HCT116 (cell line): Measurements from ENCODE around the gene RHBDF1. TPM values are rescaled to one million over a fixed set of nuclear protein-coding genes. Genes with fewer than 3 reads are reported as not detected.

Experiments
- ATAC-seq: fragments of 200-7000 bp; cut with Tn5 transposase; 2 replicates; pipeline ENCODE4 v1.9.1; 2020; ENCODE audit warnings: mild to moderate bottlenecking, moderate library complexity
- BruUV-seq: library from RNA; stranded (reverse); fragments of 400-500 nt; replicated peaks from 2 replicates; lab custom pipeline; 2021; lab: Mats Ljungman, UMichigan
- CTCF ChIA-PET: fragments of 300-600 bp; sonication (Branson Sonifier 250); formaldehyde crosslinking; loops from one replicate; lab custom pipeline; 2021; ENCODE audit warnings: antibody characterized with exemption; lab: Charles Lee
- POLR2A ChIA-PET: fragments of 300-600, 350-600 bp; sonication (Branson Sonifier 250); formaldehyde crosslinking; loops from one replicate; lab custom pipeline; 2021; ENCODE audit warnings: antibody characterized with exemption; lab: Charles Lee
- RAD21 ChIA-PET, 2 experiments: fragments of 300-600 bp; sonication (Branson Sonifier 250); formaldehyde crosslinking; loops; one replicate each; lab custom pipeline; 2023; ENCODE audit warnings: low total read pairs in 2 of 2; ENCODE audit not compliant: uncharacterized antibody in 2 of 2, unreplicated experiment in 2 of 2, low non-redundant PET in 1 of 2; lab: Charles Lee
- DNase-seq: peaks from one replicate; pipeline ENCODE4 v3.0.0-alpha.2; 2010; ENCODE audit warnings: low read depth, low spot score
- H2AFZ ChIP-seq: fragments of 200-600 bp; shearing (Covaris generic), sonication (generic); 2 replicates; pipeline ENCODE4 v1.6.1; 2017; ENCODE audit warnings: low read depth, mixed run types, mixed read lengths, antibody characterized with exemption, low read length; ENCODE audit not compliant: poor library complexity, severe bottlenecking
- H3K27ac ChIP-seq: 2 replicates; pipeline ENCODE4 v1.5.1; 2012; ENCODE audit warnings: low read depth, low read length
- H3K27me3 ChIP-seq: fragments of 200-600 bp; sonication (generic); 2 replicates; pipeline ENCODE4 v1.6.1; 2016; ENCODE audit warnings: mixed run types, low read length, mixed read lengths; ENCODE audit not compliant: insufficient read depth
- H3K36me3 ChIP-seq, 2 experiments: fragments of 200-500 bp in 1 of 2; fragments of 200-600 bp in 1 of 2; sonication (Bioruptor generic) in 1 of 2; sonication (generic) in 1 of 2; 2 replicates each; pipeline versions ENCODE4 v1.5.1 to v1.6.1; 2014 to 2016; ENCODE audit warnings: low read length in 2 of 2, inconsistent platforms in 1 of 2, mixed read lengths in 1 of 2, mixed run types in 1 of 2; ENCODE audit not compliant: insufficient read depth in 2 of 2, control insufficient read depth in 1 of 2
- H3K4me1 ChIP-seq, 2 experiments: fragments of 200-600 bp in 1 of 2; sonication (generic) in 1 of 2; 2 replicates each; pipeline versions ENCODE4 v1.5.1 to v1.6.1; 2012 to 2017; ENCODE audit warnings: low read length in 2 of 2, inconsistent platforms in 1 of 2, mild to moderate bottlenecking in 1 of 2, mixed read lengths in 1 of 2, mixed run types in 1 of 2, moderate library complexity in 1 of 2; ENCODE audit not compliant: insufficient read depth in 2 of 2, control insufficient read depth in 1 of 2
- H3K4me2 ChIP-seq: fragments of 200-600 bp; sonication (generic); 2 replicates; pipeline ENCODE4 v1.6.1; 2017; ENCODE audit warnings: mixed run types, low read length, mixed read lengths
- H3K4me3 ChIP-seq, 2 experiments: fragments of 200-600 bp in 1 of 2; sonication (generic) in 1 of 2; replicated peaks in 1 of 2; 2 replicates each; pipeline ENCODE4 v1.5.1; 2011 to 2016; ENCODE audit warnings: low read length in 2 of 2, control low read depth in 1 of 2, low read depth in 1 of 2, mild to moderate bottlenecking in 1 of 2, mixed read lengths in 1 of 2, mixed run types in 1 of 2
- H3K79me2 ChIP-seq: fragments of 200-600 bp; sonication (generic); 2 replicates; pipeline ENCODE4 v1.6.1; 2017; ENCODE audit warnings: mild to moderate bottlenecking, mixed run types, low read length, moderate library complexity, mixed read lengths; ENCODE audit not compliant: insufficient read depth
- H3K9ac ChIP-seq: fragments of 200-600 bp; sonication (generic); 2 replicates; pipeline ENCODE4 v1.6.1; 2016; ENCODE audit warnings: low read length, mixed read lengths
- H3K9me2 ChIP-seq: fragments of 200-600 bp; sonication (generic), shearing (Covaris generic); 2 replicates; pipeline ENCODE4 v1.6.1; 2017; ENCODE audit warnings: mixed run types, mild to moderate bottlenecking, moderate library complexity; ENCODE audit not compliant: insufficient read depth
- H3K9me3 ChIP-seq, 2 experiments: fragments of 200-500 bp in 1 of 2; fragments of 200-600 bp in 1 of 2; sonication (Bioruptor generic) in 1 of 2; sonication (generic) in 1 of 2; 2 replicates each; pipeline ENCODE4 v1.6.1; 2014 to 2017; ENCODE audit warnings: low read length in 2 of 2, mixed read lengths in 2 of 2, inconsistent platforms in 1 of 2, low read depth in 1 of 2, mild to moderate bottlenecking in 1 of 2, mixed run types in 1 of 2, moderate library complexity in 1 of 2; ENCODE audit not compliant: control insufficient read depth in 1 of 2, insufficient read depth in 1 of 2
- H4K20me1 ChIP-seq: fragments of 200-600 bp; sonication (generic), shearing (Covaris generic); 2 replicates; pipeline ENCODE4 v1.6.1; 2017; ENCODE audit warnings: mixed run types, mild to moderate bottlenecking, moderate library complexity; ENCODE audit not compliant: insufficient read depth
- ATF3 ChIP-seq: IDR thresholded peaks from 2 replicates; pipeline ENCODE4 v1.6.1; 2012
- CBX3 ChIP-seq: IDR thresholded peaks from 2 replicates; pipeline ENCODE4 v1.6.1; 2012; ENCODE audit warnings: low read depth
- CEBPB ChIP-seq: IDR thresholded peaks from 2 replicates; pipeline ENCODE4 v1.6.1; 2012; ENCODE audit warnings: low read depth
- CTCF ChIP-seq, 3 experiments: fragments of 200-600 bp in 1 of 3; sonication (generic) in 1 of 3; IDR thresholded peaks in 2 of 3; conservative IDR thresholded peaks in 1 of 3; 2 replicates each; pipeline ENCODE4 v1.5.1; 2012 to 2017; ENCODE audit warnings: low read depth in 2 of 3, low read length in 2 of 3, antibody characterized with exemption in 1 of 3, borderline replicate concordance in 1 of 3, control low read depth in 1 of 3, mild to moderate bottlenecking in 1 of 3, mixed read lengths in 1 of 3, mixed run types in 1 of 3, moderate library complexity in 1 of 3; ENCODE audit not compliant: insufficient read depth in 1 of 3
- ELF1 ChIP-seq: IDR thresholded peaks from 2 replicates; pipeline ENCODE4 v1.6.1; 2012; ENCODE audit warnings: low read depth, borderline replicate concordance
- FOSL1 ChIP-seq: IDR thresholded peaks from 2 replicates; pipeline ENCODE4 v1.6.1; 2012; ENCODE audit warnings: low read depth
- JUND ChIP-seq: IDR thresholded peaks from 2 replicates; pipeline ENCODE4 v1.6.1; 2012
- MAX ChIP-seq: IDR thresholded peaks from 2 replicates; pipeline ENCODE4 v1.6.1; 2012
- POLR2AphosphoS5 ChIP-seq: IDR thresholded peaks from 2 replicates; pipeline ENCODE4 v1.6.1; 2011; ENCODE audit warnings: mild to moderate bottlenecking, low read depth, low read length, moderate library complexity
- RAD21 ChIP-seq: IDR thresholded peaks from 2 replicates; pipeline ENCODE4 v1.6.1; 2012; ENCODE audit warnings: low read depth, mild to moderate bottlenecking
- REST ChIP-seq: IDR thresholded peaks from 2 replicates; pipeline ENCODE4 v1.6.1; 2012; ENCODE audit warnings: low read depth
- SP1 ChIP-seq: IDR thresholded peaks from 2 replicates; pipeline ENCODE4 v1.6.1; 2012; ENCODE audit warnings: low read depth
- SRF ChIP-seq: IDR thresholded peaks from 2 replicates; pipeline ENCODE4 v1.6.1; 2012; ENCODE audit warnings: low read depth
- TCF7L2 ChIP-seq: IDR thresholded peaks from 2 replicates; pipeline ENCODE4 v1.7.0; 2011; ENCODE audit warnings: borderline replicate concordance, inconsistent platforms; ENCODE audit not compliant: insufficient read depth, insufficient read length; ENCODE audit errors: extremely low read depth
- YY1 ChIP-seq: IDR thresholded peaks from 2 replicates; pipeline ENCODE4 v1.6.1; 2011; ENCODE audit warnings: low read length, low read depth, moderate library complexity, mild to moderate bottlenecking; ENCODE audit not compliant: insufficient replicate concordance; ENCODE audit errors: extremely low read depth
- ZBTB33 ChIP-seq: IDR thresholded peaks from 2 replicates; pipeline ENCODE4 v1.6.1; 2011; ENCODE audit warnings: mild to moderate bottlenecking, low read length, moderate library complexity; ENCODE audit not compliant: insufficient replicate concordance; ENCODE audit errors: extremely low read depth
- ZFX ChIP-seq: fragments of 450-650 bp; IDR thresholded peaks from 2 replicates; pipeline ENCODE4 v1.6.1; 2017
- ZNF274 ChIP-seq: fragments of 200-500 bp; sonication (Bioruptor generic); IDR thresholded peaks from 2 replicates; pipeline ENCODE4 v1.6.1; 2014; ENCODE audit warnings: mild to moderate bottlenecking, low read depth, low read length, inconsistent platforms
- intact Hi-C: fragments of 100-400 bp; cut with micrococcal nuclease; formaldehyde crosslinking; loops from 2 replicates; pipeline ENCODE4 v1.10.0; 2022
- total RNA-seq: library from RNA; stranded (reverse); gene quantifications from one replicate; pipeline ENCODE4 v1.2.1, GENCODE V29; 2021; ENCODE audit not compliant: unreplicated experiment

The RHBDF1 gene
- total RNA-seq, 1 experiment from 2014 or later: 19.8 TPM

GRCh38 chr16:35011-35677 lies 37.3 kb downstream of the RHBDF1 start:
- no peaks in the 10 kb centered on the region for H4K20me1 ChIP-seq
- no peak overlapping the region for H3K4me3 ChIP-seq
- TF ChIP-seq CBX3 (no peak), RAD21 (no peak), REST (no peak), FOSL1 (no peak), SRF (no peak), ZFX (no peak), POLR2AphosphoS5 (no peak), ZNF274 (no peak), ZBTB33 (no peak), ELF1 (no peak), CTCF (IDR thresholded peaks at IDR 0.05 in 2 of 3, conservative IDR thresholded peaks at IDR 0.05 in 1 of 3; ENCODE audit: borderline replicate concordance in 1 of 3, insufficient read depth in 1 of 3, low read depth in 2 of 3, low read length in 2 of 3) (no peak), TCF7L2 (no peak), SP1 (no peak), YY1 (no peak), CEBPB (no peak), JUND (no peak), ATF3 (no peak), MAX (no peak)
- no peak overlapping the region for H3K27ac ChIP-seq
- no peak overlapping the region for H3K9ac ChIP-seq
- CTCF ChIA-PET: no interaction called here
- no peaks in the 10 kb centered on the region for H3K27me3 ChIP-seq
- intact Hi-C loops: no loop called here
- no peaks in the 10 kb centered on the region for H3K9me3 ChIP-seq
- POLR2A ChIA-PET: no interaction called here
- no peaks in the 10 kb centered on the region for H3K9me2 ChIP-seq
- H3K4me1 ChIP-seq: peaks cover 0 to 7% of the 10 kb centered on the region in 2 experiments; a peak in 1 of 4 replicates
- H3K36me3 ChIP-seq: no peaks in the 10 kb centered on the region
- H2AFZ ChIP-seq: no peak overlapping the region
- no peak for ATAC-seq
- RAD21 ChIA-PET: no interaction called here
- no peak for DNase-seq
- no peak overlapping the region for H3K4me2 ChIP-seq
- BruUV-seq: no TSS peak
- no peaks in the 10 kb centered on the region for H3K79me2 ChIP-seq
